ENCODE results near the gene DCST2. TPM values are rescaled to one million over a fixed set of nuclear protein-coding genes. Genes with fewer than 3 reads are reported as not detected.
A peak's percentile ranks its signal among the peaks of the same experiment; 100 is the strongest.

The DCST2 gene
- total and polyA plus RNA-seq, 2 donors from 2014 or later = 0.43 to 1.4 TPM

DNA sequence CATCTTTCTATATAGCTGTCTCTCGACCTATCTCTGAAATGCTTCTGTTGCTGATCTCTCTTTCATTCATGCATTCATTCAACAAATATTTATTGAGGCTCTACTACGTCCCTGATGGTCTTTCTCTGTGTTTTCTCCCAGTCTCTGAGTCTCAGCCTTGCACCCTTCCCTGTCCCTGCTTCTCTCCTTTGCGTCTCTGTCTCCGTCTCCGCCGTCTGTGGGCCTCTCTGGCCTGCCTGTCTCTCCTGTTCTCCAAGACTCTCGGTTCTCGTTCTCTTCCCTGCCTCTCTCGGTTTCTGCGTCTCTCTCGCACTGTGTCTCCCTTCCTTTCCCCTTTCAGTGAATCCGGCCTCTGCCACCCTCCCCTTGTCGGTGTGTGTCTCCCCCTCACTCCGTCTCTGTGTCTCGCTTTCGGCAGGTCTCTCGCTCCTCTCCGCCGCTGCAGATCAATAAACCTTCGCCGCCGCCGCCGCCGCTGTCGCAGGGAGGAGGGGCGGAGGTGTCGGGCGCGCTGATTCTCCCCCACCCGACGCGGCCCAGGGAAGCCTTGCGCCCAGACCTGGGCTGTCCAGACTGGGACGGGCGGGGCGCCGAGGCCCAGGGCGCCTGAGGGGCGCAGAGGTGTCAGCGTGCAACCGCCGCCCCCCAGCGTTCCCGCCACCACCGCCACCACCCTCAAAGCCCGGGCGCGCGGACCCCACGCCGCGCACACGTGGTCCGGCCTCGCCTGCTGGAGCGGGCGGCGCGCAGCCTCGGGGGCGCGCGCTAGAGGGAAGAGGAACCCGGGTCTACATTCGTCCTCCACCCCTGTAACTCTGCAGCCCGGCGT lies 48.1 kb upstream of the DCST2 start:
- H3K9ac ChIP-seq (ENCODE audit: low read length in 3 of 3) = peak overlapping the region in 1 of 3 donors; percentile 26
- peaks cover 3 to 35% (median 18%) of the 10 kb centered on the region in 3 donors for H3K4me1 ChIP-seq (ENCODE audit: control insufficient read depth in 2 of 3, insufficient read depth in 2 of 3, low read depth in 1 of 3, low read length in 3 of 3)
- DNase-seq (peak in 4 of 5 donors; percentile 43 to 73 (median 63)), FAIRE-seq (no peak)
- H3K27me3 ChIP-seq (ENCODE audit: control insufficient read depth, insufficient read depth, low read length) = peaks cover 9% of the 10 kb centered on the region
- TF ChIP-seq, protein P1, sequence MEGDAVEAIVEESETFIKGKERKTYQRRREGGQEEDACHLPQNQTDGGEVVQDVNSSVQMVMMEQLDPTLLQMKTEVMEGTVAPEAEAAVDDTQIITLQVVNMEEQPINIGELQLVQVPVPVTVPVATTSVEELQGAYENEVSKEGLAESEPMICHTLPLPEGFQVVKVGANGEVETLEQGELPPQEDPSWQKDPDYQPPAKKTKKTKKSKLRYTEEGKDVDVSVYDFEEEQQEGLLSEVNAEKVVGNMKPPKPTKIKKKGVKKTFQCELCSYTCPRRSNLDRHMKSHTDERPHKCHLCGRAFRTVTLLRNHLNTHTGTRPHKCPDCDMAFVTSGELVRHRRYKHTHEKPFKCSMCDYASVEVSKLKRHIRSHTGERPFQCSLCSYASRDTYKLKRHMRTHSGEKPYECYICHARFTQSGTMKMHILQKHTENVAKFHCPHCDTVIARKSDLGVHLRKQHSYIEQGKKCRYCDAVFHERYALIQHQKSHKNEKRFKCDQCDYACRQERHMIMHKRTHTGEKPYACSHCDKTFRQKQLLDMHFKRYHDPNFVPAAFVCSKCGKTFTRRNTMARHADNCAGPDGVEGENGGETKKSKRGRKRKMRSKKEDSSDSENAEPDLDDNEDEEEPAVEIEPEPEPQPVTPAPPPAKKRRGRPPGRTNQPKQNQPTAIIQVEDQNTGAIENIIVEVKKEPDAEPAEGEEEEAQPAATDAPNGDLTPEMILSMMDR (IDR thresholded peaks at IDR 0.05; ENCODE audit: borderline replicate concordance, extremely low read depth, insufficient read depth) = no peak
- H3K36me3 ChIP-seq (ENCODE audit: control insufficient read depth in 2 of 3, insufficient read depth in 3 of 3, low read length in 3 of 3) = no peaks in the 10 kb centered on the region
- H3K27ac ChIP-seq (ENCODE audit: low read depth in 2 of 2, low read length in 2 of 2) = no peak overlapping the region
- H3K4me3 ChIP-seq (ENCODE audit: low read length in 3 of 3) = no peak overlapping the region
- no peaks in the 10 kb centered on the region for H3K9me3 ChIP-seq (ENCODE audit: control insufficient read depth in 2 of 3, insufficient read depth in 1 of 3, low read length in 3 of 3)
- intact Hi-C loops (cut with DNase I) = no loop called here

DNA sequence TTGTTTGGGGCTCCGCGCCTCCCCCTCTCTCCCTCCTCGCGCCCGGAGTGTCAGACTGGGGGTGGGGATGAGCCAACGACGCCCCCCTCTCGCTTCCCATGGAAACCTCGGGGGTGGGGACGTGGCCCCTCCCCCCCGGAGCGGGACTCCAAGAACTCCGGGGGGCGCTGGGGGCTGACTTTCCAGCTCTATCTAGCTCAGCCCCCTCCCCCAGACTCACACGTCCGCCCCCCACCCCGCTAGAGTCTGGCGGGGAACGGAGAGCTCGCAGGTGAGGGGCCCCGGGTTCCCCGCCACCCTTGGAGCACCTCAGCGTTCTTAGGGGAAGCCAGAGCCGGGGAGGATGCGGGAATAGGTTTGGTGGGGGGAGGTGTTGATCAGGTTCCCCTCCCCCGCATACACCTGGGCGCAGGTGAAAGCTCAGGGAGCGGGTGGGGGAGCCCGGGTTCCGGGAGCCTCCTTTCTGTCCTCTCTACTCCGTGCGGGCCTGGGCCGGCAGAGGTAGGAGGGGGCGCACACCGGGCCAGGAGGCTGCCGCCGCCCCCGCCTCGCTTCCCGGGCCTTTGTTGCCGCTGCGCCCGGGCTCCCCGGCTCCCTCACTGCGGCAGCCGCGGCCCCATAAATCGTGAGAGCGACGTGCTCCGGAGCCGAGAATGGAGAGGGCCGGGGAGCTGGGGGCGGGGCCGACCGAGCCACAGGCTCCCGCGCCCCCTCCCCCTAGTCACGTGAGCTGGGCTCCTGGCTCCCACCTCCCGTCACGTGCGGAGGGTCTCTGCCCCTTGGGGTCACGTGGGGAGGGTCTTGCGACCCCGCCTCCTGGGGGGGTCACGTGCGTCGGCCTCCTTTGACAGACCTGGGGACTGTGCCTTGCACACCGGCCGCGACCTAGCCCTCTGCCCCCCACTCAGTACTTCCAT lies 47.0 kb upstream of the DCST2 start:
- DNase-seq = peak; percentile 78 to 95 (median 92)
- Histone ChIP-seq H3K4me1 (ENCODE audit: control insufficient read depth in 2 of 3, insufficient read depth in 2 of 3, low read depth in 1 of 3, low read length in 3 of 3) (peaks cover 3 to 31% (median 18%) of the 10 kb centered on the region in 3 donors), H3K4me3 (ENCODE audit: low read length in 3 of 3) (peak overlapping the region in 1 of 3 donors; percentile 16), H3K9me3 (ENCODE audit: control insufficient read depth in 2 of 3, insufficient read depth in 1 of 3, low read length in 3 of 3) (no peaks in the 10 kb centered on the region), H3K27ac (ENCODE audit: low read depth in 2 of 2, low read length in 2 of 2) (no peak overlapping the region), H3K9ac (ENCODE audit: low read length in 3 of 3) (no peak overlapping the region), H3K36me3 (ENCODE audit: control insufficient read depth in 2 of 3, insufficient read depth in 3 of 3, low read length in 3 of 3) (no peaks in the 10 kb centered on the region), H3K27me3 (ENCODE audit: control insufficient read depth, insufficient read depth, low read length) (peaks cover 9% of the 10 kb centered on the region)
- TF ChIP-seq, protein P1 (IDR thresholded peaks at IDR 0.05; ENCODE audit: borderline replicate concordance, extremely low read depth, insufficient read depth) = no peak
- no peak for FAIRE-seq
- intact Hi-C loops (cut with DNase I) = no loop called here

DNA sequence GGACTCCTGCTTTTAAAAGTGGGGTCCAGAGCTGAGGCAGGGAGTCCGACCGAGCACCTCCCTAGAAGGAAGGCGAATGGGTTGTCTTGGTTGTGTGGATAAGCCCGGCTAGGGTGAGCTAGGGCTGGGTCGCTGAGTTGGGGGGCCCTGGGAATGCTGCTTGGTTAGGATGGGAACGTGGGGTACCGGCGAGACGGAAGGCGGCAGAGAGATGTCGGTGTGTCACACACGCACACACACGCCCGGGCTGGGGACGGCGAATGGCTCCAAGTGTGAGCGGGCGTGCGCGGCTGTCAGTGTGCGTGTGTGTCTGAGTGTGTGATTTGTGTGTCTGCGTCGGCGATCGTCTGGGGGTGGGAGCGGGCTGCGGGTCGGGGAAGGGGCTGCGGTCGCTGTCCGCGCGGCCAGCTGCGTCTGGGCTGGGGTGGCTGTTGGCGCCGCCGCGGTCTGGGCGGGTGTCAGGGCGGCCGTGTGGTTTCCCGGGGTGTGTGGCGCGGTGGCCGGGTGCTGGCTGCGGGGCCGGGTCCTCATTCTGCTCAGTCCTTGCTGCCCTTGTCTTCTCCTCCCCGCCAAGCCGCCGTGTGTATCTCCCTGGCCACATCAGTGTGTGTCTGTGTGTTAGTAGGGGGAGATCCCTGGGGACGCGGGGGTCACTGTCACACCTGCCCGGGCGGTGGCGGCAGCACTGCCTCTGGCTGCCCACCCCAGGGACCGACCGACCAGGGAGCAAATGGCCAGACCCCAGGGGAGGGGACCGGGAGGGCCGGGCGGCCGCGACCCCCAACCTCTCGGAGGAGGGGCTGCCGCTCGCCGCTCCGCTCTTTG lies 46.1 kb upstream of the DCST2 start:
- Histone ChIP-seq H3K4me3 (ENCODE audit: low read length in 3 of 3) (peak overlapping the region in 1 of 3 donors; percentile 32), H3K4me1 (ENCODE audit: control insufficient read depth in 2 of 3, insufficient read depth in 2 of 3, low read depth in 1 of 3, low read length in 3 of 3) (peaks cover 3 to 30% (median 18%) of the 10 kb centered on the region in 3 donors), H3K27ac (ENCODE audit: low read depth in 2 of 2, low read length in 2 of 2) (no peak overlapping the region), H3K9ac (ENCODE audit: low read length in 3 of 3) (no peak overlapping the region), H3K36me3 (ENCODE audit: control insufficient read depth in 2 of 3, insufficient read depth in 3 of 3, low read length in 3 of 3) (no peaks in the 10 kb centered on the region), H3K9me3 (ENCODE audit: control insufficient read depth in 2 of 3, insufficient read depth in 1 of 3, low read length in 3 of 3) (no peaks in the 10 kb centered on the region), H3K27me3 (ENCODE audit: control insufficient read depth, insufficient read depth, low read length) (peaks cover 9% of the 10 kb centered on the region)
- TF ChIP-seq, protein P1 (IDR thresholded peaks at IDR 0.05; ENCODE audit: borderline replicate concordance, extremely low read depth, insufficient read depth) = no peak
- FAIRE-seq (no peak), DNase-seq (peak; percentile 24 to 78 (median 46))
- intact Hi-C loops (cut with DNase I) = no loop called here
